Hepatocyte (in vitro differentiated cells): ENCODE results near the gene MALAT1. TPM values are rescaled to one million over a fixed set of nuclear protein-coding genes. Genes with fewer than 3 reads are reported as not detected.

Experiments used
- DNase-seq: peaks from one replicate; pipeline ENCODE4 v3.0.0-alpha.2; 2016; ENCODE audit warnings: low spot score
- H2AFZ ChIP-seq: fragments of 200-600 bp; sonication (generic); 2 replicates; pipeline ENCODE4 v1.6.0; 2016; ENCODE audit warnings: antibody characterized with exemption, mild to moderate bottlenecking
- H3K27ac ChIP-seq: fragments of 200-600 bp; sonication (generic); 2 replicates; pipeline ENCODE4 v1.5.1; 2016; ENCODE audit warnings: mild to moderate bottlenecking
- H3K27me3 ChIP-seq: fragments of 200-600 bp; sonication (generic); 2 replicates; pipeline ENCODE4 v1.6.1; 2016
- H3K36me3 ChIP-seq: fragments of 200-600 bp; sonication (generic); replicated peaks from 2 replicates; pipeline ENCODE4 v1.5.1; 2016; ENCODE audit warnings: low read depth; ENCODE audit not compliant: insufficient read depth
- H3K4me1 ChIP-seq: fragments of 200-600 bp; sonication (generic); 2 replicates; pipeline ENCODE4 v1.5.1; 2016; ENCODE audit warnings: mild to moderate bottlenecking, moderate library complexity; ENCODE audit not compliant: insufficient read depth
- H3K4me2 ChIP-seq: fragments of 200-600 bp; sonication (generic); 2 replicates; pipeline ENCODE4 v1.6.0; 2016
- H3K4me3 ChIP-seq: fragments of 200-600 bp; sonication (generic); 2 replicates; pipeline ENCODE4 v1.5.1; 2016; ENCODE audit warnings: mild to moderate bottlenecking
- H3K79me2 ChIP-seq: fragments of 200-600 bp; sonication (generic); 2 replicates; pipeline ENCODE4 v1.6.0; 2017; ENCODE audit warnings: mild to moderate bottlenecking
- H3K9me2 ChIP-seq: fragments of 200-600 bp; sonication (generic); replicated peaks from 2 replicates; pipeline ENCODE4 v1.6.0; 2017; ENCODE audit warnings: mild to moderate bottlenecking; ENCODE audit not compliant: insufficient read depth
- H3K9me3 ChIP-seq: fragments of 200-600 bp; sonication (generic); 2 replicates; pipeline ENCODE4 v1.5.1; 2016; ENCODE audit warnings: low read depth, mild to moderate bottlenecking
- H4K20me1 ChIP-seq: fragments of 200-600 bp; sonication (generic); 2 replicates; pipeline ENCODE4 v1.6.0; 2016; ENCODE audit warnings: mild to moderate bottlenecking; ENCODE audit not compliant: insufficient read depth, poor library complexity, severe bottlenecking
- CTCF ChIP-seq: fragments of 200-600 bp; sonication (generic); IDR thresholded peaks from 2 replicates; pipeline ENCODE4 v1.5.1; 2016; ENCODE audit warnings: antibody characterized with exemption, mild to moderate bottlenecking; ENCODE audit not compliant: poor library complexity
- EZH2 ChIP-seq: fragments of 200-600 bp; sonication (generic); IDR thresholded peaks from 2 replicates; pipeline ENCODE4 v1.6.1; 2016; ENCODE audit warnings: antibody characterized with exemption, mild to moderate bottlenecking, borderline replicate concordance
- EZH2phosphoT487 ChIP-seq: fragments of 200-600 bp; sonication (generic); IDR thresholded peaks from one replicate; pipeline ENCODE4 v1.6.1; 2018; ENCODE audit warnings: antibody characterized with exemption, mild to moderate bottlenecking, low read depth, moderate library complexity; ENCODE audit not compliant: unreplicated experiment, severe bottlenecking
- WGBS: methylation state at CpG from one replicate; pipeline ENCODE4 v1.1.6; 2016; ENCODE audit warnings: low lambda C conversion rate; ENCODE audit errors: missing lambda C conversion rate; 5-methylcytosine and 5-hydroxymethylcytosine counted together
- polyA plus RNA-seq: library from polyadenylated mRNA; unstranded; fragments of >200 nt; fragmentation: Nextera tagmentation; extraction: Ambion mirVana; gene quantifications from 2 replicates; pipeline ENCODE4 v1.2.1, GENCODE V29; 2016
- total RNA-seq: library from RNA; depleted of rRNA; stranded (reverse); fragments of >200 nt; gene quantifications from 2 replicates; pipeline ENCODE4 v1.2.3, GENCODE V29; 2014

Gene MALAT1
- total and polyA plus RNA-seq, 2 experiments from 2014 or later, result 8,000 to 16,690 TPM

- peaks cover 29% of the 10 kb centered on the region for H3K79me2 ChIP-seq
- no peak overlapping the region for H3K4me2 ChIP-seq
- H3K36me3 ChIP-seq, result no peaks in the 10 kb centered on the region
- TF ChIP-seq EZH2phosphoT487, result no peak
- TF ChIP-seq EZH2, result no peak
- no peak for TF ChIP-seq CTCF
- H3K27me3 ChIP-seq, result no peaks in the 10 kb centered on the region
- WGBS, result 90% methylated on average over 9 of the region's 9 CpGs
- no peak overlapping the region for H2AFZ ChIP-seq
- DNase-seq, result no peak
- H3K9me2 ChIP-seq, result no peaks in the 10 kb centered on the region
- no peaks in the 10 kb centered on the region for H3K9me3 ChIP-seq
- no peaks in the 10 kb centered on the region for H4K20me1 ChIP-seq
- H3K4me1 ChIP-seq, result peaks cover 32% of the 10 kb centered on the region
- no peak overlapping the region for H3K27ac ChIP-seq
- no peak overlapping the region for H3K4me3 ChIP-seq
These were observed 53.6 kb downstream of the MALAT1 start for GRCh38 chr11:65552388-65552951.

- H3K4me2 ChIP-seq, result peak overlapping the region; percentile 33
- H3K27ac ChIP-seq, result no peak overlapping the region
- peaks cover 29% of the 10 kb centered on the region for H3K79me2 ChIP-seq
- no peaks in the 10 kb centered on the region for H4K20me1 ChIP-seq
- 40% methylated on average over 20 of the region's 37 CpGs for WGBS
- no peaks in the 10 kb centered on the region for H3K9me2 ChIP-seq
- no peaks in the 10 kb centered on the region for H3K36me3 ChIP-seq
- H3K4me3 ChIP-seq, result no peak overlapping the region
- peaks cover 33% of the 10 kb centered on the region for H3K4me1 ChIP-seq
- TF ChIP-seq EZH2phosphoT487 (no peak), EZH2 (no peak), CTCF (no peak)
- DNase-seq, result no peak
- H3K27me3 ChIP-seq, result no peaks in the 10 kb centered on the region
- no peak overlapping the region for H2AFZ ChIP-seq
- H3K9me3 ChIP-seq, result no peaks in the 10 kb centered on the region
These were observed 54.6 kb downstream of the MALAT1 start for GRCh38 chr11:65553301-65554001.

GRCh38 chr11:65554057-65554818, 55.4 kb downstream of the MALAT1 start:
- no peak for DNase-seq
- no peaks in the 10 kb centered on the region for H3K9me3 ChIP-seq
- H3K4me1 ChIP-seq, result peaks cover 40% of the 10 kb centered on the region
- no peaks in the 10 kb centered on the region for H3K9me2 ChIP-seq
- no peaks in the 10 kb centered on the region for H3K27me3 ChIP-seq
- H2AFZ ChIP-seq, result no peak overlapping the region
- peaks cover 29% of the 10 kb centered on the region for H3K79me2 ChIP-seq
- peak overlapping the region; percentile 33 for H3K4me2 ChIP-seq
- no peaks in the 10 kb centered on the region for H4K20me1 ChIP-seq
- H3K27ac ChIP-seq, result no peak overlapping the region
- 84% methylated on average over 27 of the region's 27 CpGs for WGBS
- no peak for TF ChIP-seq EZH2phosphoT487
- TF ChIP-seq EZH2, result no peak
- no peak for TF ChIP-seq CTCF
- H3K4me3 ChIP-seq, result no peak overlapping the region
- no peaks in the 10 kb centered on the region for H3K36me3 ChIP-seq
